Colonic mucosa (tissue), 4 donors: Measurements from ENCODE around the gene STK33. TPM values are rescaled to one million over a fixed set of nuclear protein-coding genes. Genes with fewer than 3 reads are reported as not detected.

Source experiments
- DNase-seq: peaks from one replicate; pipeline ENCODE4 v3.0.0-alpha.2; 2020
- H3K27ac ChIP-seq: fragments of 200-600 bp; one replicate; pipeline ENCODE4 v1.8.0; 2021
- H3K27me3 ChIP-seq: fragments of 200-600 bp; one replicate; pipeline ENCODE4 v1.8.0; 2021
- H3K36me3 ChIP-seq: fragments of 200-600 bp; one replicate; pipeline ENCODE4 v1.8.0; 2021
- H3K4me1 ChIP-seq: fragments of 200-600 bp; one replicate; pipeline ENCODE4 v1.8.0; 2021; ENCODE audit warnings: mild to moderate bottlenecking
- H3K4me3 ChIP-seq: fragments of 200-600 bp; one replicate; pipeline ENCODE4 v1.8.0; 2021
- H3K9ac ChIP-seq, 2 donors: one replicate each; pipeline ENCODE4 v1.7.0; 2013; ENCODE audit warnings: control low read depth in 2 of 2, low read depth in 2 of 2, low read length in 2 of 2
- H3K9me3 ChIP-seq: fragments of 200-600 bp; one replicate; pipeline ENCODE4 v1.8.0; 2021
- intact Hi-C: fragments of 100-400 bp; cut with DNase I; formaldehyde crosslinking; loops from one replicate; pipeline ENCODE4 v1.14.1; 2022
- total RNA-seq, 2 donors: library from RNA; stranded (reverse); fragmentation: NEBNext Ultra II Directional in 1 of 2; extraction: Animal tissue kit (Norgen Biotek cat#: 25700) in 1 of 2; gene quantifications; one replicate each; pipeline ENCODE4 v1.2.1, GENCODE V29; 2021
- TF ChIP-seq, protein P1 (sequence below): fragments of 200-600 bp; IDR thresholded peaks from one replicate; pipeline ENCODE4 v1.8.0; 2022; ENCODE audit warnings: antibody characterized with exemption, mild to moderate bottlenecking
- donor health status: healthy.
- donor health status: DM: no; HTN: no; CAD: no.
- donor health status: DM: no; HTN: no; CAD: no.

STK33 gene
- total RNA-seq, 2 donors from 2014 or later: 3.7 to 4.1 TPM

DNA sequence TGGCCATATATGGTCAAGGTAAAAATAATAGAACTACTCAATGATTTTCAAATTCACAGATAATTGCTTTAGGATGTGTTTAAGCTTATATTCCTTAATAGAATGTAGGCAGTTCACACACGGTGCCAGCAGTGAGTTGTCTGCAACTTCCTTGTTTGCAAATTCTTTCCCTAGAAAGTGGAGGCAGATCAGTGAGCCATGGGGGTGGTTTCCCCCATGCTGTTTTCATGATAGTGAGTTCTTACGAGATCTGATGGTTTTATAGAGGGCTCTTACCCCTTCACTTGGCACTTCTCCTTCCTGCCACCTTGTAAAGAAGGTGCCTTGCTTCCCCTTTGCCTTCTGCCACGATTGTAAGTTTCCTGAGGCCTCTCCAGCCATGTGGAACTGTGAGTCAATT, 218.6 kb downstream of the STK33 start:
- Histone ChIP-seq H3K27me3 (no peaks in the 10 kb centered on the region), H3K27ac (no peak overlapping the region), H3K9me3 (no peaks in the 10 kb centered on the region), H3K4me1 (no peaks in the 10 kb centered on the region), H3K36me3 (no peaks in the 10 kb centered on the region), H3K9ac (no peak overlapping the region), H3K4me3 (no peak overlapping the region)
- no peak for DNase-seq
- TF ChIP-seq, protein P1, sequence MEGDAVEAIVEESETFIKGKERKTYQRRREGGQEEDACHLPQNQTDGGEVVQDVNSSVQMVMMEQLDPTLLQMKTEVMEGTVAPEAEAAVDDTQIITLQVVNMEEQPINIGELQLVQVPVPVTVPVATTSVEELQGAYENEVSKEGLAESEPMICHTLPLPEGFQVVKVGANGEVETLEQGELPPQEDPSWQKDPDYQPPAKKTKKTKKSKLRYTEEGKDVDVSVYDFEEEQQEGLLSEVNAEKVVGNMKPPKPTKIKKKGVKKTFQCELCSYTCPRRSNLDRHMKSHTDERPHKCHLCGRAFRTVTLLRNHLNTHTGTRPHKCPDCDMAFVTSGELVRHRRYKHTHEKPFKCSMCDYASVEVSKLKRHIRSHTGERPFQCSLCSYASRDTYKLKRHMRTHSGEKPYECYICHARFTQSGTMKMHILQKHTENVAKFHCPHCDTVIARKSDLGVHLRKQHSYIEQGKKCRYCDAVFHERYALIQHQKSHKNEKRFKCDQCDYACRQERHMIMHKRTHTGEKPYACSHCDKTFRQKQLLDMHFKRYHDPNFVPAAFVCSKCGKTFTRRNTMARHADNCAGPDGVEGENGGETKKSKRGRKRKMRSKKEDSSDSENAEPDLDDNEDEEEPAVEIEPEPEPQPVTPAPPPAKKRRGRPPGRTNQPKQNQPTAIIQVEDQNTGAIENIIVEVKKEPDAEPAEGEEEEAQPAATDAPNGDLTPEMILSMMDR: no peak
- intact Hi-C loops: no loop called here

DNA sequence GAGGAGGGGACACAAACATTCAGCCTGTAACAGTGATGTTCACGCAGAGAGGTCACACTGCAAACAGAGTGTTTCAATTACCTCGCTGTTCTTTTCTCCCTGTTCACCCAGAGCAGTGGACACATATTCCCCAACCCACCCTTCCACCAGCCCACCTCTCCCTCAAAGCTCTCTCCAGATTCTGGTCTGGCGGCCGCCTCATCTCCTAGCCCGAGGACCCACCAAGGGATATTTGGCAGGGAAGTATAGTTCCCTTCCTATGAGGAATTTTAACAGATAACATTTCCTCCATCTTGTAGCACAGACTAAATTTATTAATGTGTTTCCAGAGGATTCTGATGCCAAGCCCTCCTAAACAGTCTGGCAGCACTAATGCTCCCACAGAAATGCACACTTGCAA, 219.3 kb downstream of the STK33 start:
- no peak overlapping the region for H3K27ac ChIP-seq
- H3K27me3 ChIP-seq: no peaks in the 10 kb centered on the region
- no peaks in the 10 kb centered on the region for H3K36me3 ChIP-seq
- H3K9ac ChIP-seq: no peak overlapping the region
- H3K4me3 ChIP-seq: no peak overlapping the region
- intact Hi-C loops: no loop called here
- no peak for DNase-seq
- no peaks in the 10 kb centered on the region for H3K9me3 ChIP-seq
- H3K4me1 ChIP-seq: no peaks in the 10 kb centered on the region
- TF ChIP-seq, protein P1: no peak

DNA sequence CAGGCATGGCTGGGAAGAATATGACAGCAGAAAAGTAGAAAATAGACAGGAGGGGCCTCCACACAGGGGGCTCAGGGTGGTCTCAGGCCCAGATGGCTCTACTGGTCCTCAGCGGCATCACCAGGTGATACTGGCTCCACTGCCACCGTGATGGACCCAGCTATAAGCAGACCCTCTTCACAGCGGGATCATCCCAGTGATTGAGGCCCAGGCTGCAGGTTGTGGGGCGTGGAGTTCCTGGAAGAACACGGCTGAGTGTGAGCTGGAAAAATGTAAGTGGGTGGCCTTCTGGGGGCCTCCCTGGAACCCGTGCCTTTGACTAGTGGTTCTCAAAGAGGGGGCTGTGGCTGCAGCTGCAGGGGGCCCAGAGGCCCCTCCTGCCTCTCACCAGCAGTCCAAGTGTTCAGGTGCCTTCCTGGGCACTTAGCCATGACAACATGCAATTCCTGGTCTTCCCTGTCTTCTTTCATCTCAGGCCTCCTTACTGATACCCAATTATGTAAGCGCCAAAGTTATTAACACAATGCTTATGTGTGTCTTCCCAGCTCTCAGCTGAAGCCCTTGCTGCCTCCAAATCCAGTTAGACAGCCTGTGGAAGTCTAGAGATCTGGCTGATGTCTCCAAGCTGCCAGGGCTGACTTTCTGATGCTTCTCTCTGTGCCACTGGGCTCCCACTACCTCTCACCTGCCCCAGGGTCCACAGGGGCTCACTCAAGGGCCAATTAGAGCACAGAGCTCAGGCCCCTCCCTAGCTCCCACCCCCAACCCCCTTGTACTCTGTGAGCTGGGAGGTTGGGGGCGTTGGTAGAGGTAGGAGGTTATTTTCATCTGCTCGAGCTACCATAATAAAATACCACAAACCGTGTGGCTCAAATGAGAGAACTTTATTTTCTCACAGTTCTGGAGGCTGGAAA, 220.3 kb downstream of the STK33 start:
- no peaks in the 10 kb centered on the region for H3K4me1 ChIP-seq
- no peaks in the 10 kb centered on the region for H3K9me3 ChIP-seq
- no peak for DNase-seq
- H3K36me3 ChIP-seq: no peaks in the 10 kb centered on the region
- intact Hi-C loops: no loop called here
- no peak overlapping the region for H3K4me3 ChIP-seq
- TF ChIP-seq, protein P1: no peak
- H3K9ac ChIP-seq: no peak overlapping the region
- H3K27ac ChIP-seq: no peak overlapping the region
- H3K27me3 ChIP-seq: no peaks in the 10 kb centered on the region

DNA sequence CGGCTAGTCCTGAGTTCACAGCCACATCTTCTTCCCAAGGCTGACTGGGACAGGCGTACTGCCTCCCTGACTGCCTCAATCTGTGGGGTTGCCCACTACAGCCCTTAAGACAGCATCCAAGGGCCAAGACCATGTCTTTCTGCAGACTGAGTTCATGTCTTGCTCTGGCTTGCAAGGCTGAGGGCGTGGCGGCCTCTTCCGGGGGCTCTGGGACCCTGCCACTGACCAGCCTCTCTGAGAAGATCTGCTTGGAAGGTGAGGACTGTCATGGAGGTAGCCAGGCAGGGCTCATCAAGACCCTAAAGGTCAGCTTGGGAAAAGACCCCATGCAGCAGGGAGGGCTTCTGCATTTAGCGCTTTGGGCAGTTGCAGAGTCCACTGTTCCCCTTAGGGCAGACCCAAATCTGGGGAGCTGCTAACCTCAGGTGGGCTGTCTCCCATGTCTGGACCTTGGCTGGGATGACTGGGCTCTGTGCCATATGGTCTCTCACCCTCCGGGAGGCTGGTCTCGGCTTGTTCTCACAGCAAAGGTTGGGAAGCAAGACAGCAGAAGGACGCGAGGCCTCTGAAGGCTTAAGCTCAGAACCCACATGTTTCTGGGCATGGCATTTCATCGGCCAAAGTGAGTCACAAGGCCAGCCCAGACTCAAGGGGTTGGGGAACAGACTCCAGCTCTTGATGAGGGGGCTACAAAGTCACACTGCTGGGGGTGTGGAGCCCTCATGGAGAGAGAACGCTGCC, 221.2 kb downstream of the STK33 start:
- no peak for DNase-seq
- TF ChIP-seq, protein P1: no peak

DNA sequence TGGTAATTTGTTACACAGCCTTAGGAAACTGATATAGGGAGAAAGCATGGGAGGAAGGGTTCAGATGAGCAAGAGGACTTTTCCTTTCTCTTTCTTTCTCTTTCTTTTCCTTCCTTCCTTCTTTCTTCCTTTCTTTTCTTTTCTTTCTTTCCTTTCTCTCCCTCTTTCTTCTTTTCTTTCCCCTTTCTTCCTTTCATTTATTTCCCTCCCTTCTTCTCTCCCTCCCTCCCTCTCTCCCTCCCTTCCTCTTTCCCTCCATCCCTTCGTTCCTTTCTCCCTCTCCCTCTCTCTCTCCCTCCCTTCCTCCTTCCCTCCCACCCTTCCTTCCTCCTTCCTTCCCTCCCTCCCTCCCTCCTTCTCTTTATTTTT, 222.5 kb downstream of the STK33 start:
- TF ChIP-seq, protein P1: no peak
- no peak for DNase-seq
- no peak overlapping the region for H3K27ac ChIP-seq
- no peaks in the 10 kb centered on the region for H3K9me3 ChIP-seq
- H3K4me1 ChIP-seq: no peaks in the 10 kb centered on the region
- H3K9ac ChIP-seq: no peak overlapping the region
- intact Hi-C loops: no loop called here
- no peaks in the 10 kb centered on the region for H3K36me3 ChIP-seq
- H3K27me3 ChIP-seq: no peaks in the 10 kb centered on the region
- H3K4me3 ChIP-seq: no peak overlapping the region

More for the DNA sequence above, 221.2 kb downstream of the STK33 start:
- H3K4me3 ChIP-seq: no peak overlapping the region
- no peak overlapping the region for H3K9ac ChIP-seq
- intact Hi-C loops: no loop called here
- H3K36me3 ChIP-seq: no peaks in the 10 kb centered on the region
- no peaks in the 10 kb centered on the region for H3K27me3 ChIP-seq
- no peaks in the 10 kb centered on the region for H3K9me3 ChIP-seq
- no peak overlapping the region for H3K27ac ChIP-seq
- no peaks in the 10 kb centered on the region for H3K4me1 ChIP-seq
